GM08714 (cell line): ENCODE results near the gene AIRE.

Experiments used
- H3K4me3 ChIP-seq: fragments of 200-500 bp; sonication (Bioruptor generic); 2 replicates; pipeline ENCODE4 v1.5.1; 2014; ENCODE audit warnings: mild to moderate bottlenecking, low read length, inconsistent platforms
- ZNF274 ChIP-seq: IDR thresholded peaks from 2 replicates; pipeline ENCODE4 v1.6.1; 2012; ENCODE audit warnings: mild to moderate bottlenecking, low read depth, low read length

AIRE gene

GRCh38 chr21:44283948-44284347 lies 1.7 kb upstream of the AIRE start:
- TF ChIP-seq ZNF274: no peak
- H3K4me3 ChIP-seq: no peak overlapping the region

- H3K4me3 ChIP-seq: no peak overlapping the region
- TF ChIP-seq ZNF274: no peak
These were observed 525 bp downstream of the AIRE start for GRCh38 chr21:44286086-44286715.

- TF ChIP-seq ZNF274: no peak
- H3K4me3 ChIP-seq: no peak overlapping the region
These were observed 1.3 kb downstream of the AIRE start for GRCh38 chr21:44286716-44287632.

- TF ChIP-seq ZNF274: no peak
- no peak overlapping the region for H3K4me3 ChIP-seq
These were observed 2.8 kb downstream of the AIRE start for GRCh38 chr21:44288251-44289110.

GRCh38 chr21:44289381-44290010 lies 3.8 kb downstream of the AIRE start:
- no peak overlapping the region for H3K4me3 ChIP-seq
- no peak for TF ChIP-seq ZNF274

- no peak overlapping the region for H3K4me3 ChIP-seq
- no peak for TF ChIP-seq ZNF274
These were observed 4.8 kb downstream of the AIRE start for GRCh38 chr21:44290327-44291077.

GRCh38 chr21:44291078-44291935 lies 5.6 kb downstream of the AIRE start:
- no peak overlapping the region for H3K4me3 ChIP-seq
- no peak for TF ChIP-seq ZNF274

- no peak overlapping the region for H3K4me3 ChIP-seq
- no peak for TF ChIP-seq ZNF274
These were observed 6.5 kb downstream of the AIRE start for GRCh38 chr21:44291936-44292811.

GRCh38 chr21:44292812-44293195 lies 7.1 kb downstream of the AIRE start:
- no peak for TF ChIP-seq ZNF274
- H3K4me3 ChIP-seq: no peak overlapping the region

GRCh38 chr21:44293551-44294231 lies 8.0 kb downstream of the AIRE start:
- no peak overlapping the region for H3K4me3 ChIP-seq
- no peak for TF ChIP-seq ZNF274
